ENCODE results near the gene CCT3.

DNA sequence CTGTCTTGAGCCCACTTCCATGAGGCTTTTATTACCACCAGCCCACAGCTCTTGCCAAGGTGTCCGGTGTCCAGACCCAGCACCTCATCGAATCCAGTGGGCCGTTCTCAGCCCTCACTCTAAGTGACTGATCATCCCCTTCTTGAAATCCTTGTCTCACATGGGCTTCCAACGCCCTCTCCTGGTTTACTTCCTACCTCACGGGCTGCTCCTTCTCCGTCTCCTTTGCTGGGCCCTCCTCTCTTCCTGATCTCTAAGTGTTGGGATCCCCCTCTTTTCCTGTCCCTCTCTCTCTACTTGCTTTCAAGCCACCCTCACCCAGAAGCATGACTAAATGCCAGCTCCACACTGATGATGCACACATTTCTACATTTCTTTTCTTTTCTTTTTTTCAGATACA lies 21.9 kb upstream of the CCT3 start:
- TF ChIP-seq CTCF (IDR thresholded peaks at IDR 0.05; ENCODE audit: borderline replicate concordance, extremely low read depth, low read length, poor library complexity, severe bottlenecking): peak; percentile 28
- TF ChIP-seq EZH2 (IDR thresholded peaks at IDR 0.05; ENCODE audit: borderline replicate concordance, low read depth, low read length, severe bottlenecking): no peak

Measured in DND-41 (cell line).